ENCODE measurements around the gene NEBL.

DNA sequence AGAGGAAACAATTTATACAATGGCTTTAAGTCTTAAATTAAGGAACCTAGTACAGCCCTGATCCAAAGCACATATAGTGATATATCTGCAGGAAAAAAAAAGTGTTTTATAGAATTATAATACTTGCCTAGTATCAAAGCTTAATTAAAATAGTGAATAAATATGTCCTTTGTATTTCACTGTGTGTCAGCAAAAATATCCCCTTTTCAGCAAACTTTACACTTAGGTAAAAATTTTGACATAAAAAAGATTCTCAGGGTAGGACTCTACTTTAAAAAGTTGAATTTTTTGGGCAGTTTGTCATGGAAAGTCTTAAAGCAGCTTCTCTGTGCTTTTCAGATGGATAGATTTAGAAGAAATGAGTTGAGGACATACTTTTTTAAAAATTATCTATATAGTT lies 12.7 kb upstream of the NEBL start:
- TF ChIP-seq, protein P1, sequence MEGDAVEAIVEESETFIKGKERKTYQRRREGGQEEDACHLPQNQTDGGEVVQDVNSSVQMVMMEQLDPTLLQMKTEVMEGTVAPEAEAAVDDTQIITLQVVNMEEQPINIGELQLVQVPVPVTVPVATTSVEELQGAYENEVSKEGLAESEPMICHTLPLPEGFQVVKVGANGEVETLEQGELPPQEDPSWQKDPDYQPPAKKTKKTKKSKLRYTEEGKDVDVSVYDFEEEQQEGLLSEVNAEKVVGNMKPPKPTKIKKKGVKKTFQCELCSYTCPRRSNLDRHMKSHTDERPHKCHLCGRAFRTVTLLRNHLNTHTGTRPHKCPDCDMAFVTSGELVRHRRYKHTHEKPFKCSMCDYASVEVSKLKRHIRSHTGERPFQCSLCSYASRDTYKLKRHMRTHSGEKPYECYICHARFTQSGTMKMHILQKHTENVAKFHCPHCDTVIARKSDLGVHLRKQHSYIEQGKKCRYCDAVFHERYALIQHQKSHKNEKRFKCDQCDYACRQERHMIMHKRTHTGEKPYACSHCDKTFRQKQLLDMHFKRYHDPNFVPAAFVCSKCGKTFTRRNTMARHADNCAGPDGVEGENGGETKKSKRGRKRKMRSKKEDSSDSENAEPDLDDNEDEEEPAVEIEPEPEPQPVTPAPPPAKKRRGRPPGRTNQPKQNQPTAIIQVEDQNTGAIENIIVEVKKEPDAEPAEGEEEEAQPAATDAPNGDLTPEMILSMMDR (IDR thresholded peaks at IDR 0.05): no peak
- no peak for TF ChIP-seq EZH2 (IDR thresholded peaks at IDR 0.05)
- no peak for TF ChIP-seq EZH2phosphoT487 (IDR thresholded peaks at IDR 0.05)
